Measurements from ENCODE around the gene PRR16. TPM values are rescaled to one million over a fixed set of nuclear protein-coding genes. Genes with fewer than 3 reads are reported as not detected.
A peak's percentile ranks its signal among the peaks of the same experiment; 100 is the strongest.

PRR16 gene
- total and polyA plus RNA-seq, 2 of the 13 experiments (the other 11 are each of a cell fraction or from before 2014, with no cell fraction given): not detected

- Histone ChIP-seq H3K4me3 (replicated peaks in 1 of 3; ENCODE audit: insufficient read depth in 1 of 3, low read depth in 2 of 3, low read length in 3 of 3) (peak overlapping the region; percentile 15 to 70 (median 60); a peak in 5 of 6 replicates), H3K9ac (ENCODE audit: insufficient read depth, low read depth, low read length) (no peak overlapping the region), H2AFZ (ENCODE audit: low read length) (peak overlapping the region; percentile 97), H3K4me2 (ENCODE audit: low read depth, low read length) (peak overlapping the region; percentile 85), H3K79me2 (ENCODE audit: insufficient read depth, low read length) (no peaks in the 10 kb centered on the region), H3K27me3 (ENCODE audit: control insufficient read depth in 1 of 2, insufficient read depth in 2 of 2, low read length in 2 of 2) (peaks cover 0 to 3% of the 10 kb centered on the region in 2 experiments; a peak in 2 of 5 replicates), H3K27ac (ENCODE audit: extremely low read length, insufficient read depth, low read length) (no peak overlapping the region), H3K9me3 (ENCODE audit: low read length) (no peaks in the 10 kb centered on the region), H3K36me3 (replicated peaks in 1 of 2; ENCODE audit: control insufficient read depth in 1 of 2, insufficient read depth in 2 of 2, low read length in 2 of 2) (no peaks in the 10 kb centered on the region), H3K4me1 (ENCODE audit: insufficient read depth, low read length) (0 out of 2 replicates have a peak, but pooled peaks cover 5% of the 10 kb centered on the region), H4K20me1 (ENCODE audit: insufficient read depth, low read length) (no peaks in the 10 kb centered on the region)
- WGBS (ENCODE audit: low lambda C conversion rate): 8% methylated on average over 17 of the region's 20 CpGs
- BruUV-seq (replicated peaks): no TSS peak
- intact Hi-C loops (cut with micrococcal nuclease; ENCODE audit: unreplicated experiment): loop anchor here (2.0 to 5.0 kb wide), 4 partner anchors 649 to 1471 kb away; partner anchors contain the start of gene DTWD2
- ATAC-seq (peak; percentile 98), DNase-seq (ENCODE audit: low spot score) (peak; percentile 46), FAIRE-seq (peak; percentile 44)
- ChIA-PET POLR2A (no interaction called here), CTCF (ENCODE audit: low intra/inter-chr PET ratio, low total read pairs) (no interaction called here)
- in situ Hi-C loops (cut with HindIII; ENCODE audit: extremely low pct_ligation_motif_present, low pct_unique_long_range_greater_than_20kb): loop anchor here (10.0 kb wide), 1 partner anchor 983 kb away; no protein-coding TSS in a partner anchor
- TF ChIP-seq CREB1 (IDR thresholded peaks at IDR 0.05): peak; percentile 69
- no peak for TF ChIP-seq CREB1 (CRISPR knock-in tag; IDR thresholded peaks at IDR 0.05)
- TF ChIP-seq SMAD3 (CRISPR knock-in tag; IDR thresholded peaks at IDR 0.05): peak; percentile 31; the same call in 1 of the 2 replicates
- TF ChIP-seq ATF5 (CRISPR knock-in tag; IDR thresholded peaks at IDR 0.05; ENCODE audit: low read depth): no peak
- peak; percentile 44 for TF ChIP-seq HNF4A (CRISPR knock-in tag; IDR thresholded peaks at IDR 0.05)
- peak; percentile 17; the same call in 1 of the 2 replicates for TF ChIP-seq ARID5B (CRISPR knock-in tag; IDR thresholded peaks at IDR 0.05)
- peak; percentile 79 for TF ChIP-seq KDM2A (CRISPR knock-in tag; IDR thresholded peaks at IDR 0.05; ENCODE audit: borderline replicate concordance, low read depth)
- TF ChIP-seq JUN (CRISPR knock-in tag; IDR thresholded peaks at IDR 0.05): 0 out of 2 replicates have a peak, but pooled peaks have one; percentile 23
- no peak for TF ChIP-seq ARID2 (CRISPR knock-in tag; IDR thresholded peaks at IDR 0.05; ENCODE audit: borderline replicate concordance)
- 0 out of 2 replicates have a peak, but pooled peaks have one; percentile 52 for TF ChIP-seq MYPOP (CRISPR knock-in tag; IDR thresholded peaks at IDR 0.05)
- TF ChIP-seq ZNF678 (CRISPR knock-in tag; IDR thresholded peaks at IDR 0.05): no peak
- peak; percentile 35; the same call in 1 of the 2 replicates for TF ChIP-seq SMC3 (IDR thresholded peaks at IDR 0.05; ENCODE audit: low read length)
- TF ChIP-seq SOX5 (CRISPR knock-in tag; IDR thresholded peaks at IDR 0.05; ENCODE audit: borderline replicate concordance): 0 out of 2 replicates have a peak, but pooled peaks have one; percentile 6
- peak; percentile 56; the same call in 1 of the 2 replicates for TF ChIP-seq ZBTB25 (CRISPR knock-in tag; IDR thresholded peaks at IDR 0.05)
- TF ChIP-seq CTCF (CRISPR knock-in tag; IDR thresholded peaks at IDR 0.05): peak; percentile 90
Measured at GRCh38 chr5:120457839-120458507, 6.1 kb upstream of the PRR16 start.
